Lung (tissue), 12 donors: Measurements from ENCODE around the gene KYNU. TPM values are rescaled to one million over a fixed set of nuclear protein-coding genes. Genes with fewer than 3 reads are reported as not detected.

Experiments used
- ATAC-seq: fragments of 200-7000 bp; cut with Tn5 transposase; one replicate; pipeline ENCODE4 v1.9.1; 2020; ENCODE audit warnings: moderate number of reproducible peaks; ENCODE audit not compliant: insufficient read depth, low FRiP score
- DNase-seq, 3 donors: peaks; one replicate each; pipeline ENCODE4 v3.0.0-alpha.2; 2013 to 2017
- H3K27ac ChIP-seq, 2 donors: one replicate each; pipeline ENCODE4 v1.5.1; 2013; ENCODE audit warnings: mild to moderate bottlenecking in 2 of 2, moderate library complexity in 2 of 2, control low read depth in 1 of 2, inconsistent platforms in 1 of 2, low read depth in 1 of 2, low read length in 1 of 2
- H3K27me3 ChIP-seq, 3 donors: one replicate each; pipeline ENCODE4 v1.5.1; 2013; ENCODE audit warnings: low read length in 2 of 3; ENCODE audit not compliant: control insufficient read depth in 3 of 3, insufficient read depth in 3 of 3
- H3K36me3 ChIP-seq, 4 donors: one replicate each; pipeline ENCODE4 v1.5.1; 2013; ENCODE audit warnings: low read length in 4 of 4, mild to moderate bottlenecking in 1 of 4, moderate library complexity in 1 of 4; ENCODE audit not compliant: control insufficient read depth in 4 of 4, insufficient read depth in 4 of 4
- H3K4me1 ChIP-seq, 5 donors: one replicate each; pipeline ENCODE4 v1.5.1; 2013; ENCODE audit warnings: low read length in 5 of 5, mild to moderate bottlenecking in 2 of 5, moderate library complexity in 1 of 5; ENCODE audit not compliant: control insufficient read depth in 5 of 5, insufficient read depth in 5 of 5
- H3K4me3 ChIP-seq: one replicate; pipeline ENCODE4 v1.5.1; 2013; ENCODE audit warnings: mild to moderate bottlenecking, control low read depth, moderate library complexity
- H3K9ac ChIP-seq, 2 donors: one replicate each; pipeline ENCODE4 v1.5.1; 2013; ENCODE audit warnings: low read length in 2 of 2, control low read depth in 1 of 2; ENCODE audit not compliant: insufficient read depth in 1 of 2
- H3K9me3 ChIP-seq, 4 donors: one replicate each; pipeline ENCODE4 v1.5.1; 2013; ENCODE audit warnings: low read length in 3 of 4, mild to moderate bottlenecking in 1 of 4, moderate library complexity in 1 of 4; ENCODE audit not compliant: control insufficient read depth in 4 of 4, insufficient read depth in 3 of 4
- WGBS, 2 donors: extraction: QIAGEN DNeasy Blood & Tissue Kit; methylation state at CpG; one replicate each; pipeline ENCODE4 v1.1.7; 2013; 5-methylcytosine and 5-hydroxymethylcytosine counted together
- polyA plus RNA-seq, 2 donors: library from polyadenylated mRNA; stranded (reverse); fragments of 200-250 nt; gene quantifications; one replicate each; pipeline ENCODE4 v1.2.1, GENCODE V29; 2013
- total RNA-seq, 2 donors: library from RNA; depleted of rRNA in 1 of 2; stranded (reverse); fragments of >200 nt in 1 of 2; gene quantifications; one replicate each; pipeline ENCODE4 v1.2.1, GENCODE V29; 2014 to 2021
- TF ChIP-seq, protein P1 (sequence below): IDR thresholded peaks from 2 replicates; pipeline ENCODE4 v1.5.1; 2012; ENCODE audit warnings: mild to moderate bottlenecking; ENCODE audit errors: control extremely low read depth, extremely low read depth
- donor health status: control.
- donor health status: control.
- donor health status: Bipolar disorder and iron deficiency.
- donor health status: healthy.
- donor health status: DM: yes; HTN: yes; CAD: no.

KYNU gene
- total and polyA plus RNA-seq, 4 donors: 6.4 to 33.9 (median 17.1) TPM

DNA sequence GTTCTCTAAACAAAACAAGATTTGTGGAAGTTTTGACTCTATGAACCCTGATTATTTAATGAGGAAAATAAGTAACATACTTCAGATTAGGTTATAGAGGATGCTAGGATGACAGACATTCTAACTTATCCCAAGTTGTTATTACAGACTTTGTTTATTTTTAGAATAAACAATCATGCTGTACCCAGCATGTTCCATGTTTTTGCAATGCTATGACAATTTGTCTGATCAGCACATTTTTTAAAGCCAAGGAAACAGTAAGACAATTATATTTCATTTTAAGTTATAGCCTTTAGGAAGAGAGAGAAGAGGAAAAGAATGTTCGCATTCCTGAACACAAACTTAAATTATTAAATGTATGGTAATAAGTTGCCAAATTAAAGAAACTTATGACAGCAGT is 119.8 kb downstream of the KYNU start:
- H3K36me3 ChIP-seq: no peaks in the 10 kb centered on the region
- TF ChIP-seq, protein P1, sequence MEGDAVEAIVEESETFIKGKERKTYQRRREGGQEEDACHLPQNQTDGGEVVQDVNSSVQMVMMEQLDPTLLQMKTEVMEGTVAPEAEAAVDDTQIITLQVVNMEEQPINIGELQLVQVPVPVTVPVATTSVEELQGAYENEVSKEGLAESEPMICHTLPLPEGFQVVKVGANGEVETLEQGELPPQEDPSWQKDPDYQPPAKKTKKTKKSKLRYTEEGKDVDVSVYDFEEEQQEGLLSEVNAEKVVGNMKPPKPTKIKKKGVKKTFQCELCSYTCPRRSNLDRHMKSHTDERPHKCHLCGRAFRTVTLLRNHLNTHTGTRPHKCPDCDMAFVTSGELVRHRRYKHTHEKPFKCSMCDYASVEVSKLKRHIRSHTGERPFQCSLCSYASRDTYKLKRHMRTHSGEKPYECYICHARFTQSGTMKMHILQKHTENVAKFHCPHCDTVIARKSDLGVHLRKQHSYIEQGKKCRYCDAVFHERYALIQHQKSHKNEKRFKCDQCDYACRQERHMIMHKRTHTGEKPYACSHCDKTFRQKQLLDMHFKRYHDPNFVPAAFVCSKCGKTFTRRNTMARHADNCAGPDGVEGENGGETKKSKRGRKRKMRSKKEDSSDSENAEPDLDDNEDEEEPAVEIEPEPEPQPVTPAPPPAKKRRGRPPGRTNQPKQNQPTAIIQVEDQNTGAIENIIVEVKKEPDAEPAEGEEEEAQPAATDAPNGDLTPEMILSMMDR: no peak
- peaks cover 0 to 30% (median 0%) of the 10 kb centered on the region in 5 donors for H3K4me1 ChIP-seq
- no peaks in the 10 kb centered on the region for H3K9me3 ChIP-seq
- no peak overlapping the region for H3K9ac ChIP-seq
- H3K27me3 ChIP-seq: no peaks in the 10 kb centered on the region
- H3K27ac ChIP-seq: no peak overlapping the region
- ATAC-seq: no peak
- WGBS, 2 donors: 57% methylated on average over 1 of the region's 1 CpG
- H3K4me3 ChIP-seq: no peak overlapping the region
- DNase-seq: peak in 2 of 3 donors; percentile 81 to 88

DNA sequence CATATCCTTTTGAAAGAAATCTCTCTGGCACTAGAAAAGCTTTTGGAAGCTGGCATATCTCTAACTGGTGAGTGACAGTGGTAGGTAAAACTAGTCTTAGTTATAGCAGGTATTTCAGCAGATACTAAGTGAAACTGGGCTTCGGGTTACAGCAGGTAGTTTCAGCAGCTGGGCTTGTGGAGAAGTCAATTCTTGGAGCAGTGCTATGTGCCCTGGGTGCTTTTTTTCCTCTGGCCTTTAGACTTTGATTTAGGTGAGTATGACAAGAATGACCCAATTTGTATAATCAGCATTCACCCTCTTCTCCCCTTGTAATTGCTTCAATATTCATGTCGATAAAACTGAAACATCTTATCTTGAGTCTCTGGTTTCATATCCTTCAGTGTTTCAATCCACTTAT is 123.1 kb downstream of the KYNU start:
- ATAC-seq (no peak), DNase-seq (no peak)
- 87 to 97% methylated on average over 2 of the region's 2 CpGs for WGBS, 2 donors
- H3K4me1 ChIP-seq: peaks cover 0 to 25% (median 0%) of the 10 kb centered on the region in 5 donors
- H3K27me3 ChIP-seq: no peaks in the 10 kb centered on the region
- TF ChIP-seq, protein P1: no peak
- H3K36me3 ChIP-seq: no peaks in the 10 kb centered on the region
- no peaks in the 10 kb centered on the region for H3K9me3 ChIP-seq
- H3K9ac ChIP-seq: no peak overlapping the region
- H3K4me3 ChIP-seq: no peak overlapping the region
- no peak overlapping the region for H3K27ac ChIP-seq

DNA sequence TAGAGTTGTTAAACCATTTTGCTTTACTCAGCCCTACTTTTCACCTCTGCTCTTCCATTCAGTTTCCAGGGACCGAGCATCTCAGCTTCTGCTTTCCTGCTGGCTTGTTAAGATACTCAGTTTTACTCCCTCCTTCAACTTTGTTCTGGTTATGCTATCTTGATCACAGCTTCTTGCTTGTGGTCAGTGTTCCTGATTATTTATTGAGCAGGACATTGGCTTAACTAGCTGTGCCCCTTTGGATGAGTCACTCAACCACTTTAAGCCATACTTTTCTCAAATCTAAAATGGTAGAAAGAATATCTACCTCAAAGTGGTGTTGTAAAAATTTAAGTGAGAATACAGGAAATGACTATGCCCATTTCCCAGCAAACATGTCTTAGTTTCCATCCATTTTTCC is 124.0 kb downstream of the KYNU start:
- H3K9me3 ChIP-seq: no peaks in the 10 kb centered on the region
- TF ChIP-seq, protein P1: no peak
- peaks cover 0 to 21% (median 0%) of the 10 kb centered on the region in 5 donors for H3K4me1 ChIP-seq
- H3K36me3 ChIP-seq: no peaks in the 10 kb centered on the region
- no peak overlapping the region for H3K4me3 ChIP-seq
- DNase-seq: no peak
- H3K27me3 ChIP-seq: no peaks in the 10 kb centered on the region
- no peak for ATAC-seq
- H3K27ac ChIP-seq: no peak overlapping the region
- no peak overlapping the region for H3K9ac ChIP-seq
- WGBS, 2 donors: 93 to 100% methylated on average over 1 of the region's 1 CpG

DNA sequence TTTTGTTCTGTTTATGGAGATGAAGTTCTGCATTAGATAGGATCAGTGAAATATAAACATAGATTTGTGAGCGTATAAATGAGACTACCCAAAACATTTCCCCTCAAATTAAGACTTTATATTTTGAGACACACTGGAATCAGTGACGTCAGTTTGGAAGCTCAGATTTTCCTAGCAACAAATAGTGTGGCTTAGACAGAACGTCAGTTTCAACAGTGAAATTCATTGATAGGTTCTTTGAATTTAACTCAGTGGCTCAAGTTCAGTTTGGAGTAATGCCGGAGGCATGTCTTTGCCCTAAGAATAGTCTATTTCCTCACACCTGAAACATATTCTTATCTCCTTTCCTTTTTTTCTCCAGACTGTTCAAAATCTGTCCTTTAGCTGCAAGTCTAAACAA is 138.2 kb downstream of the KYNU start:
- H3K27ac ChIP-seq: no peak overlapping the region
- H3K9ac ChIP-seq: peak overlapping the region in 1 of 2 donors; percentile 32
- no peaks in the 10 kb centered on the region for H3K4me1 ChIP-seq
- H3K36me3 ChIP-seq: no peaks in the 10 kb centered on the region
- H3K9me3 ChIP-seq: peaks cover 0 to 2% (median 0%) of the 10 kb centered on the region in 4 donors
- H3K4me3 ChIP-seq: no peak overlapping the region
- ATAC-seq (no peak), DNase-seq (peak in 2 of 3 donors; percentile 51 to 61)
- H3K27me3 ChIP-seq: no peaks in the 10 kb centered on the region
- TF ChIP-seq, protein P1: no peak
- WGBS, 2 donors: 42 to 59% methylated on average over 4 of the region's 4 CpGs
